Fibroblast of mammary gland (primary cell): ENCODE measurements around the gene DOK7.

Experiments used
- DNase-seq: peaks from one replicate; pipeline ENCODE4 v3.0.0-alpha.2; 2010; ENCODE audit warnings: low read depth
- H3K4me3 ChIP-seq: 2 replicates; pipeline ENCODE4 v1.5.1; 2011; ENCODE audit warnings: low read depth, mild to moderate bottlenecking, low read length, moderate library complexity; ENCODE audit not compliant: control insufficient read depth
- TF ChIP-seq, protein P1 (sequence below): conservative IDR thresholded peaks from 2 replicates; pipeline ENCODE4 v1.5.1; 2011; ENCODE audit warnings: low read depth, low read length, inconsistent platforms; ENCODE audit not compliant: control insufficient read depth, insufficient read depth

The DOK7 gene

DNA sequence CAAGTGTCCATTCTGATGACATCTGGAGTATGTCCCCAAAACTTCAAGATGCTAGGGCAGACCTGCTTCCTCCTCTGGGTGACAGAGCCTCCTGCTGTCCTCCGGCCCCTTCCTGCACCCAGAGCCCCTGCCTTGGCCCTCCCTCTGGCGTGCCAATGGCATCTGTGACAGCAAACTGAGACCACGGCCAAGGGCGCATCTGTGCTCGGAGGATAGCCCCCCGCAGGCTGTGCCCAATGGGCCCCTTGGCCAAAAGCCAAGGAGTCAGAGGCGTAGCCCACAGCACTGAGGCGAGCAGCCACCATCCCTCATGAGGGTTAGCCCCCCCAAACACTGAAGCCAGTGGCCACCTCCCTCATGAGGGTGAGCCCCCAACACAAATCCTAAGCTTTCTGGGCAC lies 61.2 kb downstream of the DOK7 start:
- no peak overlapping the region for H3K4me3 ChIP-seq
- no peak for DNase-seq
- TF ChIP-seq, protein P1, sequence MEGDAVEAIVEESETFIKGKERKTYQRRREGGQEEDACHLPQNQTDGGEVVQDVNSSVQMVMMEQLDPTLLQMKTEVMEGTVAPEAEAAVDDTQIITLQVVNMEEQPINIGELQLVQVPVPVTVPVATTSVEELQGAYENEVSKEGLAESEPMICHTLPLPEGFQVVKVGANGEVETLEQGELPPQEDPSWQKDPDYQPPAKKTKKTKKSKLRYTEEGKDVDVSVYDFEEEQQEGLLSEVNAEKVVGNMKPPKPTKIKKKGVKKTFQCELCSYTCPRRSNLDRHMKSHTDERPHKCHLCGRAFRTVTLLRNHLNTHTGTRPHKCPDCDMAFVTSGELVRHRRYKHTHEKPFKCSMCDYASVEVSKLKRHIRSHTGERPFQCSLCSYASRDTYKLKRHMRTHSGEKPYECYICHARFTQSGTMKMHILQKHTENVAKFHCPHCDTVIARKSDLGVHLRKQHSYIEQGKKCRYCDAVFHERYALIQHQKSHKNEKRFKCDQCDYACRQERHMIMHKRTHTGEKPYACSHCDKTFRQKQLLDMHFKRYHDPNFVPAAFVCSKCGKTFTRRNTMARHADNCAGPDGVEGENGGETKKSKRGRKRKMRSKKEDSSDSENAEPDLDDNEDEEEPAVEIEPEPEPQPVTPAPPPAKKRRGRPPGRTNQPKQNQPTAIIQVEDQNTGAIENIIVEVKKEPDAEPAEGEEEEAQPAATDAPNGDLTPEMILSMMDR: no peak

DNA sequence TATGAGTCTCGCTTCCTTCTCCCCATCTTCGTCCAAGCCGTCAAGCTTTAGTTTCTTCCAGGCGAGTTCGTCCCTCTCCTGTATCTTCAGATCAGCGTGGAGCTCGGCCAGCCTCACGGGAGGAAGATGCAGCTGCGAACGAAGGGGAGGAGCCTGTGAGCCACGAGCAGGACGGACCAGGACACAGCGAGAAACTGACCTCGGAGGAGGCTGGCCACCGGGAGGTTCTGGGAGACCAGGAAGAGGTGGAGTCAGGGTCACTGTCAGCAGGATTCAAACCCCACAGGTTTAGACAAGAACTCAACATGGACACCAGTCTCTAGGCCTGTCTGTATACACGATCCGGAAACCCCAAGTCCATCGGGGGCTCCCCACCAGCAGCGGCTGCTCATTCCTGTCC lies 61.8 kb downstream of the DOK7 start:
- TF ChIP-seq, protein P1: no peak
- no peak overlapping the region for H3K4me3 ChIP-seq
- no peak for DNase-seq

DNA sequence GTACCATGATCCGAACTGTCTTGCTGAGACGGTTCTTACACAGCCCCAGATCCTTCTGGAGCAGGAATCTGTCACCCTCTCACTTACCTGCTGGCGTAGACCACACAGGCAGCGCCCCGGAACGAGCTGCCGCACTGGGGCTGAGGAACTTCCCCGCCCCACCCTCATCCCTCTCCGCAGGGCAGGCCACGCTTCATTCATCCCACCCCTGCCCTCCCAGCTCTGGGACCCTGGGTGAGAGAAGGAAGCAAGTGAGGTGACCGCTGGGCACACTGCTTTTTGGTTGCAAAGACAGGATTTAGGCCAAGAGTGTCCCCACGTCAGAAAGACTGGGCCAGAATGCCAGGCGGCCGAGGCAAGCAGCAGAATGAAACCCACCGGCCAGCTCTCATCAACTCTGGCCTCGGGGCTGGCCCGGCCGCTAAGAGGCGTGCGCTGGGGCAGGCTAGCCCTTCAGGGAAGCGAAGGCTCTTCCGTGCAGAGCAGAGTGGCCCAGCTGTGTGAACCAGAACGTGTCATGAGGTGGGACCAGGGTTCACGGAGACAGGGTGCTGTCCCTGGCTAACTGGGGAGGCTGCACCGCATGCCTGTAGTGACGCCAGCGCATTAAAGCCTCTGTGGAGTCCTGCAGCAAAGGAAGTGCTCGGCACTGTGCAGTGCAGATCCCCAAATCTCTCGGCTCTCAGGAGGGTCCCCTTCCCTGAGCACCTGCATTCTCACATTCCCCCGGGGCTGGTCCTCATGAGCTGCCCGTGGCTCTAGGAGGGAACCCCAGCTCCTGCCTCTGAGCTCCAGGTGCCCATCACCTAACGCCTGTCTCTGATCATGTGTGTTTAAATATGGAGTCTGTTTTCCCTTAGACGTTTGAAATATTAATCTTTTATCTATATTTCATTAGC lies 62.7 kb downstream of the DOK7 start:
- no peak for DNase-seq
- H3K4me3 ChIP-seq: no peak overlapping the region
- TF ChIP-seq, protein P1: no peak

DNA sequence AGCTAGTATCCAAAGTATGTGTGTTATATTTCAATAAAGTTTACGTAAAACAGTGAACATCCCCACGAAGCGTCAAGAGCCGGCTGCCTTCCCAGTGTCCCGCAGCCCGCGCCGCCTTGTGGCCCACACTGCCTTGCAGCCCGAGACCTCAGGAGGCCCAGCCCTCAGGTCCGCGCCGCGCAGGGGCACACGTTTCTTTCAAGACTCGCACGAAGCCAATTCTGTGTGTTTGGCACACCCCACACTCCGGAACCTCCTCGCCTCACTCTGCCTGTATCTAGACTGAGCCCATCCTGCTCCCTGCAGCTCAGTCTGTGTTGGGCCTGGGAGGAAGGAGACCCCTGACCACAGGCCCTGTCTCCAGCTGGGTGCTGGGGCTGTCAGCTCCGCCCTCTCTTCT lies 63.4 kb downstream of the DOK7 start:
- DNase-seq: no peak
- no peak overlapping the region for H3K4me3 ChIP-seq
- TF ChIP-seq, protein P1: no peak

DNA sequence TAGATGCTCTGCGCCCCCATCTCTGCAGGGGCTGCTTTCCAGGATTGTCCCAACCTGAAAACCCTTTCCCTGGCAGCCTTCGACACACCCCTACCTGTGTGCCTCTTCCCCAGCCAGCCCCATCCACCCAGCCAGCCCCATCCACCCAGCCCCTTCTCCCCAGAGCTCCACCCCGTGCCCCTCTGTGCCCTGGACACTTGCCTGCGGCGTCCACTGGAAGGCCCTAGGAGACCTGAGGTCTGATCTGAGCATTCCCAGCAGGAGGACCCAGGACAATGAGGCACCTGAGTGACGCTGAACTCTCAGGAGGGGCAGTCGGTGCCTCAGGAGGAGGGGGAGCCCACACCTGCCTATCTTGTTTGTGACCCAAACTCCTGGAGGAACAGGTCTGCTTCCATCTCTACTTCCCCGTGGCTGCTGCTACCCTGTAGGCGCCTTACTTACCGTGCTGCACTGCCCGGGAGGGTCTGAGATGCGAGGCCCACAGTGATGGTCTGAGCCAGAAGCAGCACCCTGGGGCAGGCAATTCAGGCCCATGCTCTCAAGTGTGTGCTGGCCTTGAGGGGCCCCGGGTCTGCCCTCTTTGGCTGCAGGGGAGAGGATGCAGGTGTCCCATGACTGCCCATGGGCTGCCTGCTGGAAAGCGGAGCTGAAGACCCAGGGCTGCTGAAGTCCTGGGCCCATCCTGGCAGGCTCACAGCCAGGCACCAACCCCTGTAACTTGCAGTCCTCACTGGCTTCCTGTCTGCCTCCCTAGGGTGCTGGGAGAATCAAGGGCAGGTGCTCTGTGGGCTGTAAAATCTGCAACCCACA lies 64.2 kb downstream of the DOK7 start:
- H3K4me3 ChIP-seq: no peak overlapping the region
- TF ChIP-seq, protein P1: no peak
- no peak for DNase-seq

DNA sequence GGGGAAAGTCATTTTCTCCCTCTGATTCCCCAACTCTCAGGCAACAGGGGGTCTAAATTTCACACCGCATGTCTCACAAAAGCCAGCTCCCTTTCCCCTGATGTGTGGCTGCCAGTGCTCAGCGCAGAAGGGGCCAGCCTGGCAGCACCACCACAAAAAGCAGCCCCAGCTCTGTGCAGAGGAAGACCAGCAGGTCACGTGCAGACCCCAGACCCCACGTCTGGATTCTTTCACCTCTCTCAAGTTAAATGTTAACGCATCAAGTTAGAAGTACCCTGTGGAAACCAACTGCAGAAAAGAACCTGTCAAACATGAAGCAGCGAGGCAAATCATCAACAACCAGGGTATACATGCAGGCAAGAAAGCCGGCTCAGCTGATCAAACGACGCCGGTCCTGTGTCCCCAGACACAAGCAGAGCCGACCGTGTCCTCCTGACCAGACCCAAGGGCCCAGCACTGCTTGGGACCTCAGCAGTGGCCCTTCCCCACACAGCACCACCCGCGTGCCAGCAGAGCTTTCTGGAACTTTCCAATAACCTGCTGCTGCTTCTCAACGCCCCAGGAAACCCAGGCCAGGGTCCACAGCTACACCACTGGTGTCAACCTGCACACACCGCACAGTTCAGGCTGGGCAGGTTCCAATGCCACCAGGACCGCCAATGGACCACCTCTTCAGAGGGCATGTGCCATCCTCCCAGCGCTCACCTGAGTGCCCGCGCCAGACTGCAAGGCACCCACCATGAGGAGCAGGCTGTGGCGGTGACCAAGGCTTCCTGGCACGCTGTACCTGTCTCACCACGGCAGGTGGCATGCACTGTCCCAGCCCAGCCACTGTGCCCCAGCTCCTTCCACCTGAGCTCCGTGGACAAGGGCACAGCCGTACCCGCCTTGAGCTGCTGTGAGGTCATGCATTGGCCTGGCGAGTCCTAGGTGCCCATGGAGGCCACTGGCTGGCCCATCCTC lies 65.1 kb downstream of the DOK7 start:
- H3K4me3 ChIP-seq: no peak overlapping the region
- no peak for DNase-seq
- TF ChIP-seq, protein P1: no peak
